B cell (primary cell): ENCODE measurements around the gene CTNNA3. TPM values are rescaled to one million over a fixed set of nuclear protein-coding genes. Genes with fewer than 3 reads are reported as not detected.

ENCODE experiments used
- ATAC-seq: fragments of 200-7000 bp; cut with Tn5 transposase; one replicate; pipeline ENCODE4 v1.10.0; 2021; ENCODE audit warnings: low read depth, mild to moderate bottlenecking, moderate number of reproducible peaks, moderate library complexity
- CTCF ChIA-PET: fragments of 350-600 bp; sonication (Branson Sonifier 250); formaldehyde crosslinking; loops from one replicate; lab custom pipeline; 2021; ENCODE audit warnings: antibody characterized with exemption, inconsistent platforms; lab: Charles Lee
- POLR2A ChIA-PET: fragments of 350-600 bp; sonication (Branson Sonifier 250); formaldehyde crosslinking; loops from one replicate; lab custom pipeline; 2021; ENCODE audit warnings: antibody characterized with exemption; lab: Charles Lee
- DNase-seq: peaks from one replicate; pipeline ENCODE4 v3.0.0; 2013
- H2AFZ ChIP-seq: 2 replicates; pipeline ENCODE4 v1.6.1; 2012; ENCODE audit warnings: mild to moderate bottlenecking, low read depth, low read length; ENCODE audit not compliant: insufficient read depth, poor library complexity, severe bottlenecking
- H3K27ac ChIP-seq, 2 donors: 1 replicate in 1 of 2; 2 replicates in 1 of 2; pipeline ENCODE4 v1.5.1; 2012 to 2013; ENCODE audit warnings: low read length in 2 of 2, mild to moderate bottlenecking in 2 of 2, moderate library complexity in 1 of 2
- H3K27me3 ChIP-seq, 4 experiments: fragments of 200-600 bp in 1 of 4; sonication (generic) in 1 of 4; replicated peaks in 1 of 4; 1 replicate in 2 of 4; 2 replicates in 2 of 4; pipeline versions ENCODE4 v1.6.1 to v1.7.0; 2013 to 2016; ENCODE audit warnings: low read length in 3 of 4, mild to moderate bottlenecking in 2 of 4, mixed read lengths in 1 of 4, moderate library complexity in 1 of 4; ENCODE audit not compliant: insufficient read depth in 4 of 4, control insufficient read depth in 3 of 4; ENCODE audit errors: control extremely low read depth in 1 of 4
- H3K36me3 ChIP-seq, 2 experiments: replicated peaks in 1 of 2; 1 replicate in 1 of 2; 2 replicates in 1 of 2; pipeline versions ENCODE4 v1.6.1 to v1.7.1; 2013; ENCODE audit warnings: low read length in 1 of 2; ENCODE audit not compliant: insufficient read depth in 2 of 2, control insufficient read depth in 1 of 2; ENCODE audit errors: control extremely low read depth in 1 of 2, extremely low read depth in 1 of 2
- H3K4me1 ChIP-seq, 2 donors: fragments of 200-600 bp in 1 of 2; sonication (generic) in 1 of 2; 1 replicate in 1 of 2; 2 replicates in 1 of 2; pipeline versions ENCODE4 v1.5.1 to v1.6.1; 2013 to 2017; ENCODE audit warnings: low read length in 2 of 2; ENCODE audit not compliant: control insufficient read depth in 2 of 2, insufficient read depth in 2 of 2
- H3K4me2 ChIP-seq: replicated peaks from 2 replicates; pipeline ENCODE3; 2012; ENCODE audit warnings: mild to moderate bottlenecking, low read depth, low read length; ENCODE audit not compliant: poor library complexity, severe bottlenecking
- H3K4me3 ChIP-seq, 5 experiments: fragments of 200-600 bp in 1 of 5; sonication (generic) in 1 of 5; 1 replicate in 3 of 5; 2 replicates in 2 of 5; pipeline versions ENCODE4 v1.5.1 to v1.7.0; 2011 to 2016; ENCODE audit warnings: low read length in 4 of 5, mild to moderate bottlenecking in 4 of 5, low read depth in 2 of 5, control low read depth in 1 of 5, moderate library complexity in 1 of 5; ENCODE audit not compliant: insufficient read depth in 1 of 5; ENCODE audit errors: control extremely low read depth in 1 of 5, extremely low read depth in 1 of 5
- H3K79me2 ChIP-seq: fragments of 200-600 bp; sonication (generic); one replicate; pipeline ENCODE4 v1.6.0; 2016; ENCODE audit warnings: low read length; ENCODE audit not compliant: control insufficient read depth, insufficient read depth
- H3K9ac ChIP-seq: fragments of 200-600 bp; sonication (generic); 2 replicates; pipeline ENCODE4 v1.6.1; 2017; ENCODE audit warnings: mild to moderate bottlenecking, low read length, moderate library complexity
- H3K9me3 ChIP-seq, 3 donors: one replicate each; pipeline versions ENCODE4 v1.6.1 to v1.7.1; 2013; ENCODE audit warnings: low read length in 2 of 3; ENCODE audit not compliant: control insufficient read depth in 2 of 3, insufficient read depth in 1 of 3; ENCODE audit errors: control extremely low read depth in 1 of 3
- H4K20me1 ChIP-seq: 2 replicates; pipeline ENCODE4 v1.6.0; 2012; ENCODE audit warnings: mild to moderate bottlenecking, low read length; ENCODE audit not compliant: insufficient read depth, control insufficient read depth, poor library complexity, severe bottlenecking
- H3K27ac Mint-ChIP-seq: one replicate; pipeline ENCODE4 v1.8.0; 2021; ENCODE audit warnings: mixed read lengths
- H3K27me3 Mint-ChIP-seq: one replicate; pipeline ENCODE4 v1.8.0; 2021; ENCODE audit warnings: mixed read lengths
- H3K4me1 Mint-ChIP-seq: one replicate; pipeline ENCODE4 v1.8.0; 2021; ENCODE audit warnings: mixed read lengths
- H3K4me3 Mint-ChIP-seq: one replicate; pipeline ENCODE4 v1.8.0; 2021; ENCODE audit warnings: mixed read lengths
- H3K9me3 Mint-ChIP-seq: one replicate; pipeline ENCODE4 v1.8.0; 2022; ENCODE audit warnings: mixed read lengths; ENCODE audit not compliant: insufficient read depth
- CTCF ChIP-seq: fragments of 200-600 bp; IDR thresholded peaks from one replicate; pipeline ENCODE4 v1.8.0; 2022; ENCODE audit warnings: antibody characterized with exemption, mild to moderate bottlenecking
- EZH2 ChIP-seq: IDR thresholded peaks from 2 replicates; pipeline ENCODE4 v1.6.1; 2012; ENCODE audit warnings: borderline replicate concordance, low read depth, mild to moderate bottlenecking, moderate library complexity, low read length; ENCODE audit not compliant: insufficient read depth, poor library complexity, severe bottlenecking
- WGBS: methylation state at CpG from one replicate; pipeline ENCODE4 v1.1.5; 2013; ENCODE audit warnings: missing lambda C conversion rate; ENCODE audit not compliant: insufficient coverage; 5-methylcytosine and 5-hydroxymethylcytosine counted together
- intact Hi-C: fragments of 100-400 bp; cut with micrococcal nuclease; formaldehyde crosslinking; loops from one replicate; pipeline ENCODE4 v1.10.0; 2022
- polyA plus RNA-seq: library from polyadenylated mRNA; depleted of rRNA; stranded (reverse); fragments of >200 nt; gene quantifications from 2 replicates; pipeline ENCODE4 v1.2.3, GENCODE V29; 2012
- total RNA-seq, 2 donors: library from RNA; stranded (reverse); fragments of 120-200 nt in 1 of 2; gene quantifications; 1 replicate in 1 of 2; 2 replicates in 1 of 2; pipeline versions ENCODE4 v1.2.3 to v1.2.4, GENCODE V29; 2013 to 2022

Gene CTNNA3
- total and polyA plus RNA-seq, 2 donors (not counting 1 experiment from before 2014, with no cell fraction given), result 0.01 TPM; not detected in 1

- Mint-ChIP-seq H3K4me1 (no peaks in the 10 kb centered on the region), H3K27me3 (no peaks in the 10 kb centered on the region), H3K4me3 (no peak overlapping the region), H3K9me3 (no peaks in the 10 kb centered on the region), H3K27ac (no peak overlapping the region)
- POLR2A ChIA-PET, result no interaction called here
- Histone ChIP-seq H3K4me2 (no peak overlapping the region), H3K4me1 (no peaks in the 10 kb centered on the region), H3K27ac (no peak overlapping the region), H2AFZ (no peak overlapping the region), H3K9ac (no peak overlapping the region), H3K36me3 (no peaks in the 10 kb centered on the region), H4K20me1 (no peaks in the 10 kb centered on the region), H3K9me3 (peaks cover 0 to 3% (median 0%) of the 10 kb centered on the region in 3 donors), H3K79me2 (no peaks in the 10 kb centered on the region), H3K27me3 (no peaks in the 10 kb centered on the region), H3K4me3 (no peak overlapping the region)
- CTCF ChIA-PET, result no interaction called here
- ATAC-seq, result no peak
- intact Hi-C loops, result no loop called here
- no peak for DNase-seq
- no peak for TF ChIP-seq CTCF
- no peak for TF ChIP-seq EZH2
Observed at GRCh38 chr10:65952086-65952485, 1743.9 kb downstream of the CTNNA3 start.

GRCh38 chr10:65950075-65950474 is 1745.9 kb downstream of the CTNNA3 start:
- Histone ChIP-seq H3K4me2 (no peak overlapping the region), H3K9me3 (peaks cover 0 to 3% (median 0%) of the 10 kb centered on the region in 3 donors), H3K36me3 (no peaks in the 10 kb centered on the region), H3K4me3 (no peak overlapping the region), H3K27me3 (no peaks in the 10 kb centered on the region), H2AFZ (no peak overlapping the region), H4K20me1 (no peaks in the 10 kb centered on the region), H3K9ac (no peak overlapping the region), H3K4me1 (no peaks in the 10 kb centered on the region), H3K79me2 (no peaks in the 10 kb centered on the region), H3K27ac (no peak overlapping the region)
- no peak overlapping the region for H3K4me3 Mint-ChIP-seq
- DNase-seq, result no peak
- intact Hi-C loops, result no loop called here
- ChIA-PET CTCF (no interaction called here), POLR2A (no interaction called here)
- 79% methylated on average over 2 of the region's 2 CpGs for WGBS
- ATAC-seq, result no peak
- H3K9me3 Mint-ChIP-seq, result no peaks in the 10 kb centered on the region
- H3K27me3 Mint-ChIP-seq, result no peaks in the 10 kb centered on the region
- no peak for TF ChIP-seq EZH2
- TF ChIP-seq CTCF, result no peak
- no peak overlapping the region for H3K27ac Mint-ChIP-seq
- H3K4me1 Mint-ChIP-seq, result no peaks in the 10 kb centered on the region
